ENCODE measurements around the gene ATP8A2. TPM values are rescaled to one million over a fixed set of nuclear protein-coding genes. Genes with fewer than 3 reads are reported as not detected.
"Not testable (repeated sequence)": the region's sequence is repeated elsewhere in the genome, so short reads cannot be mapped to it uniquely, and the experiment has no call there.

The ATP8A2 gene
- total RNA-seq, 2 donors from 2014 or later = 1.6 to 2.9 TPM

DNA sequence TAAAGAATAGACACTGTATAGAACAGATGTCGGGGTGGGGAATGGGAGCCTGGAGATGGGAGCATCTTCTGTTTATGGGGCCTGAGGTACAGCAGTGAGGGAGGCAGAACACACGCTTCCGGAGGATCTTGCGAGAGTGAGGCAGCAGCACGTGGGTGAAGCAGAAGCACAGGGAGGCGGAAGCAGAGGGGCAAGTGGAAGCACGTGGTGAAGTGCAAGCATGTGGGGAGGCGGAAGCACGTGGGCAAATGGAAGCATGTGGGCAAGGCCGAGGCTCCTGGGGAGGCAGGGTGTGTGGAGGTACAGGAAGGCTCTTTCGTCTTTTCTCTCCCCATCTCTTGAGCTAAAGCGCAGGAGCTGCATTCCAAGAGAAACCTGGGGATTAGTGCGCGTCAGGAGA lies 198.4 kb downstream of the ATP8A2 start:
- H3K27ac ChIP-seq (ENCODE audit: low read depth, low read length) = no peak overlapping the region
- Mint-ChIP-seq H3K27me3 (ENCODE audit: insufficient read depth) (no peaks in the 10 kb centered on the region), H3K9me3 (no peaks in the 10 kb centered on the region), H3K4me3 (no peak overlapping the region), H3K27ac (no peak overlapping the region), H3K4me1 (peaks cover 13% of the 10 kb centered on the region), H3K36me3 (ENCODE audit: low read depth) (no peaks in the 10 kb centered on the region)
- TF ChIP-seq CTCF (conservative IDR thresholded peaks at IDR 0.05) = no peak
- H3K36me3 ChIP-seq (ENCODE audit: control insufficient read depth, insufficient read depth, low read length) = no peaks in the 10 kb centered on the region
- no peaks in the 10 kb centered on the region for H3K9me3 ChIP-seq (ENCODE audit: control insufficient read depth, low read length)
- H3K4me1 ChIP-seq (ENCODE audit: control insufficient read depth, insufficient read depth, low read length) = no peaks in the 10 kb centered on the region
- H3K9ac ChIP-seq (ENCODE audit: extremely low read depth, low read length, poor library complexity, severe bottlenecking) = no peak overlapping the region
- DNase-seq = no peak
- no peak overlapping the region for H3K4me3 ChIP-seq (ENCODE audit: low read length)
- 92 to 95% methylated on average over 10 to 14 of the region's 14 CpGs for WGBS, 2 experiments (ENCODE audit: insufficient coverage in 1 of 2, insufficient read length in 1 of 2)
- no peaks in the 10 kb centered on the region for H3K27me3 ChIP-seq (ENCODE audit: control insufficient read depth, insufficient read depth, low read length, poor library complexity, severe bottlenecking)

DNA sequence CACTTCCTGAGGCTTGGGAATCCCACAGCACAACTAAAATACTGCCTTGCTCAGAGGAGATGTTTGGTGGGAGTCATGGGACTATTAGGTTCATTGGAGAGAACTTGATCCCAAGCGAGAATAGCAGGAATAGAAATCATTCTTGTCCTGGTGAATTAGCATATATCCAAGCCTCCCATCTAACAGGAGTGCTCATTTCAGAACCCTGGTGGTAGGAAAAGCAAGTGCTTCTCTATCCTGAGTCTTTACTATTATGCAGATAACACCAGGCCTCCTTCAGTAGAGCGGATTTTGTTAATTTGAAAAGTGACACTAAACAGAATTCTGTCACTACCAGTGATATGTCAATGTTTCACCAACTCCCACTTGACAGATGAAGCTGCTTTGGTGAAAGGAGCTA lies 199.5 kb downstream of the ATP8A2 start:
- Mint-ChIP-seq H3K4me3 (no peak overlapping the region), H3K9me3 (no peaks in the 10 kb centered on the region), H3K27me3 (ENCODE audit: insufficient read depth) (no peaks in the 10 kb centered on the region), H3K4me1 (peaks cover 9% of the 10 kb centered on the region), H3K36me3 (ENCODE audit: low read depth) (no peaks in the 10 kb centered on the region), H3K27ac (no peak overlapping the region)
- 89% methylated on average over 2 of the region's 2 CpGs; no CpG with 5 or more reads in 1 of the 2 experiments for WGBS, 2 experiments (ENCODE audit: insufficient coverage in 1 of 2, insufficient read length in 1 of 2)
- no peak overlapping the region for H3K4me3 ChIP-seq (ENCODE audit: low read length)
- no peak for DNase-seq
- H3K9me3 ChIP-seq (ENCODE audit: control insufficient read depth, low read length) = no peaks in the 10 kb centered on the region
- TF ChIP-seq CTCF (conservative IDR thresholded peaks at IDR 0.05) = peak; percentile 70
- no peaks in the 10 kb centered on the region for H3K36me3 ChIP-seq (ENCODE audit: control insufficient read depth, insufficient read depth, low read length)
- no peaks in the 10 kb centered on the region for H3K4me1 ChIP-seq (ENCODE audit: control insufficient read depth, insufficient read depth, low read length)
- no peak overlapping the region for H3K27ac ChIP-seq (ENCODE audit: low read depth, low read length)
- H3K27me3 ChIP-seq (ENCODE audit: control insufficient read depth, insufficient read depth, low read length, poor library complexity, severe bottlenecking) = no peaks in the 10 kb centered on the region
- no peak overlapping the region for H3K9ac ChIP-seq (ENCODE audit: extremely low read depth, low read length, poor library complexity, severe bottlenecking)

GRCh38 chr13:25572171-25572570 lies 200.4 kb downstream of the ATP8A2 start:
- H3K4me1 ChIP-seq (ENCODE audit: control insufficient read depth, insufficient read depth, low read length); DNase-seq; H3K4me1 Mint-ChIP-seq; H3K9me3 ChIP-seq (ENCODE audit: control insufficient read depth, low read length); H3K27me3 ChIP-seq (ENCODE audit: control insufficient read depth, insufficient read depth, low read length, poor library complexity, severe bottlenecking); H3K9me3 Mint-ChIP-seq; H3K36me3 ChIP-seq (ENCODE audit: control insufficient read depth, insufficient read depth, low read length); H3K27me3 Mint-ChIP-seq (ENCODE audit: insufficient read depth); H3K4me3 ChIP-seq (ENCODE audit: low read length); H3K4me3 Mint-ChIP-seq; H3K27ac Mint-ChIP-seq; H3K9ac ChIP-seq (ENCODE audit: extremely low read depth, low read length, poor library complexity, severe bottlenecking); H3K27ac ChIP-seq (ENCODE audit: low read depth, low read length); H3K36me3 Mint-ChIP-seq (ENCODE audit: low read depth): not testable (repeated sequence)
- 90 to 100% methylated on average over 2 to 8 of the region's 8 CpGs for WGBS, 2 experiments (ENCODE audit: insufficient coverage in 1 of 2, insufficient read length in 1 of 2)

Measured in endodermal cell (in vitro differentiated cells).